Type B pancreatic cell (in vitro differentiated cells): Measurements from ENCODE around the gene S1PR5. TPM values are rescaled to one million over a fixed set of nuclear protein-coding genes. Genes with fewer than 3 reads are reported as not detected.
A peak's percentile ranks its signal among the peaks of the same experiment; 100 is the strongest.

Experiments used
- DNase-seq: peaks from one replicate; pipeline ENCODE4 v3.0.0; 2021; ENCODE audit warnings: mixed read lengths; ENCODE audit not compliant: unreplicated experiment; ENCODE audit errors: extremely low spot score
- H3K27ac Mint-ChIP-seq: 2 replicates; pipeline ENCODE4 v1.8.0; 2021; ENCODE audit warnings: mild to moderate bottlenecking, mixed read lengths
- H3K27me3 Mint-ChIP-seq: 2 replicates; pipeline ENCODE4 v1.8.0; 2021; ENCODE audit warnings: mixed read lengths
- H3K36me3 Mint-ChIP-seq: 2 replicates; pipeline ENCODE4 v1.8.0; 2021; ENCODE audit warnings: mixed read lengths
- H3K4me1 Mint-ChIP-seq: one replicate; pipeline ENCODE4 v1.8.0; 2021; ENCODE audit warnings: mixed read lengths; ENCODE audit not compliant: unreplicated experiment
- H3K4me3 Mint-ChIP-seq: 2 replicates; pipeline ENCODE4 v1.8.0; 2021; ENCODE audit warnings: mild to moderate bottlenecking, mixed read lengths
- H3K9me3 Mint-ChIP-seq: 2 replicates; pipeline ENCODE4 v1.8.0; 2021; ENCODE audit warnings: mixed read lengths
- total RNA-seq: library from RNA; stranded (reverse); gene quantifications from 2 replicates; pipeline ENCODE4 v1.2.1, GENCODE V29; 2021; ENCODE audit warnings: low replicate concordance
- TF ChIP-seq, protein P1 (sequence below): fragments of 200-600 bp; sonication (generic); conservative IDR thresholded peaks from 2 replicates; pipeline ENCODE4 v1.5.0; 2021; ENCODE audit warnings: antibody characterized with exemption, mild to moderate bottlenecking

Gene S1PR5
- total RNA-seq, 1 donor from 2014 or later: 1.1 TPM

DNA sequence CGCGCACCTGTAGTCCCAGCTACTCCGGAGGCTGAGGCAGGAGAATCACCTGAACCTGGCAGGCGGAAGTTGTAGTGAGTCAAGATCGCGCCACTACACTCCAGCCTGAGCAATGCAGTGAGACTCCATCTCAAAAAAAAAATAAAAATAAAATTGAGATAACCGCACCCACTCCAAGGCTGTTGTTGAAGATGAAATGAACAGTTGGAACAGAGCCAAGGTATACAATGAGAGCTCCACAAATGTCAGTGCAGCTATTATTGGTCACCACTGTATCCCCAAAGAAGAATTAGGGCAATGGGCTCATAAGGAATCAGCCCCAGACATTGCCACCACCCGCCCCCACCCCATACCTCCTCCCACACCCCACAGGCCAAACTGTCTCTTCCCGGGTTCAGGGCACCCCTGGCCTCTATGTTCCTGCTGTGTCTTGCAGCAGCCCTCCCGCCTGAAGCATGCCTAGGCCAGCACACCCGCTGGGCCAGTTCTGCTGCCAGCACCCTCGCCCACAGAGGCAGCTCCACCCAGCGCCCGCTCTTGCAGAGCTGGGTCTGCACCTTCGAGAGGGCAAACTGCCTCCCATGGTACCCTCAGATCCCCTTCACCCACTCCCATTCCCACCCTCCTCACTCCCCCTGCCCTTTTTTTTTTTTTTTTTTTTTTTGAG, 3.5 kb upstream of the S1PR5 start:
- H3K27me3 Mint-ChIP-seq: peaks cover 50% of the 10 kb centered on the region
- no peaks in the 10 kb centered on the region for H3K36me3 Mint-ChIP-seq
- peaks cover 20% of the 10 kb centered on the region for H3K4me1 Mint-ChIP-seq
- H3K4me3 Mint-ChIP-seq: no peak overlapping the region
- no peak for DNase-seq
- H3K27ac Mint-ChIP-seq: no peak overlapping the region
- TF ChIP-seq, protein P1, sequence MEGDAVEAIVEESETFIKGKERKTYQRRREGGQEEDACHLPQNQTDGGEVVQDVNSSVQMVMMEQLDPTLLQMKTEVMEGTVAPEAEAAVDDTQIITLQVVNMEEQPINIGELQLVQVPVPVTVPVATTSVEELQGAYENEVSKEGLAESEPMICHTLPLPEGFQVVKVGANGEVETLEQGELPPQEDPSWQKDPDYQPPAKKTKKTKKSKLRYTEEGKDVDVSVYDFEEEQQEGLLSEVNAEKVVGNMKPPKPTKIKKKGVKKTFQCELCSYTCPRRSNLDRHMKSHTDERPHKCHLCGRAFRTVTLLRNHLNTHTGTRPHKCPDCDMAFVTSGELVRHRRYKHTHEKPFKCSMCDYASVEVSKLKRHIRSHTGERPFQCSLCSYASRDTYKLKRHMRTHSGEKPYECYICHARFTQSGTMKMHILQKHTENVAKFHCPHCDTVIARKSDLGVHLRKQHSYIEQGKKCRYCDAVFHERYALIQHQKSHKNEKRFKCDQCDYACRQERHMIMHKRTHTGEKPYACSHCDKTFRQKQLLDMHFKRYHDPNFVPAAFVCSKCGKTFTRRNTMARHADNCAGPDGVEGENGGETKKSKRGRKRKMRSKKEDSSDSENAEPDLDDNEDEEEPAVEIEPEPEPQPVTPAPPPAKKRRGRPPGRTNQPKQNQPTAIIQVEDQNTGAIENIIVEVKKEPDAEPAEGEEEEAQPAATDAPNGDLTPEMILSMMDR: no peak
- no peaks in the 10 kb centered on the region for H3K9me3 Mint-ChIP-seq

DNA sequence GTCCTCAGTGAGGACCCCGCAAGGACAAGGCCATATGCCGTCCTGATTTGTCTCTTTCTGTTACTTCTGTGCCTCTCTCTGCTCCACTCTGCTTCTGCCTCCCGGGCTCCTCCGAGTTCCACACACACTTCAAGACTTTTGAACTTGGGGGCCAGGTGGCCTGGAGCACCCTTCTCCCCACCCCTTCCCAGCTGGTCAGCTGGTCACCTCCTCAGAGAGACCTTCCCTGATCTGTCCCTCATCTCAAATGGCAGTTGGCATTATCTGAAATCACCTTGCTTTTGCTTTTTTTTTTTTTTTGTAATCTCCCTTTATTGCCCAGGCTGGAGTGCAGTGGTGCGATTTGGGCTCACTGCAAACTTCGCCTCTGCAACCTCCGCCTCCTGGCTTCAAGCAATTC, 2.2 kb upstream of the S1PR5 start:
- Mint-ChIP-seq H3K4me1 (peaks cover 20% of the 10 kb centered on the region), H3K4me3 (peak overlapping the region; percentile 75), H3K36me3 (no peaks in the 10 kb centered on the region), H3K9me3 (no peaks in the 10 kb centered on the region), H3K27me3 (peaks cover 61% of the 10 kb centered on the region), H3K27ac (no peak overlapping the region)
- DNase-seq: no peak
- TF ChIP-seq, protein P1: no peak

DNA sequence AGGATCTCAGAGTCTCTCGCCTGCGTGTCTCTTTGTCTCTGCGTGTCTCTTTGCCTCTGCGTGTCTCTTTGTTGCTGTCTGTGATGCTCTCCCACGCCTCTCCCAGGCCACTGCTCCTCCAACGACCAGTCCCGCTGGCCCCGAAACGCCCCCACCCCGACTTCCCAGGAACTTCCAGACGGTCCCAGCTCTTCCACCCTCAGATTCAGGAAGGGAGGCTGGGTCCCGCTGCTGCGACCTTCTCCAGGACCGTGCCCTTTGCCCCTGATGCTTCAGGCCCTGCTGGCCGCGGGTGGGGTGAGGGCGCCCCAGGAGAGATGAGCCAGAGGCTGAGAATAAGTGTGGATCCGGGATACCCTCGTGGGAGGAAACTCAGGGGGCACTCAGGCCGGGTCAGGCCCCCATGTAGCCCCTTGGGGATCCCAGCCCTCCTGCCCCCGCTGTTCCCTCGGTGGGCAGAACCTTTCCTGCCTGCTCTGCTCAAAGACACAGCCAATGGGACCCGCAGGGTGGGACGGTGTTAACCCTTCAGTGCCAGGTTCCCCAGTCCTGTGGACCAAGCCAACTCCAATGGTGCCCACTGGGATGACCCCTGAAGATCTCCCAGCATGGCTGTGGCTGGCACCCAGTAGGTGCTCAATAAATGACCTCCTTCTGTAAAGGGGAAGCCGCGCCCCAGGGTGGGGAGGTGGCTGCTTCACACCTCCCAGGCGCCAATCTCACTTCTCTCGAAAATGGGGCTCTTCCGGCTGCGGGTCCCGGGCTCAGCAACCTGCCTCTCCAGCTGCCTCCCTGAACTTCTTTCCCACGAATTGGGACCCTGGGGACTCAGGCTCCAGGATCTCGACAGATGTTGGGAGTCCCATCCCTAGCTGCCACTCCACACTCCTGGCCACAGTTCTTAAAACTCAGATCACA, 1.5 kb upstream of the S1PR5 start:
- H3K36me3 Mint-ChIP-seq: no peaks in the 10 kb centered on the region
- H3K4me3 Mint-ChIP-seq: peak overlapping the region; percentile 84
- no peaks in the 10 kb centered on the region for H3K9me3 Mint-ChIP-seq
- peaks cover 57% of the 10 kb centered on the region for H3K27me3 Mint-ChIP-seq
- DNase-seq: no peak
- TF ChIP-seq, protein P1: no peak
- peaks cover 20% of the 10 kb centered on the region for H3K4me1 Mint-ChIP-seq
- H3K27ac Mint-ChIP-seq: no peak overlapping the region

GRCh38 chr19:10517760-10518443, 655 bp upstream of the S1PR5 start:
- Mint-ChIP-seq H3K27me3 (peaks cover 61% of the 10 kb centered on the region), H3K4me1 (peaks cover 20% of the 10 kb centered on the region), H3K36me3 (no peaks in the 10 kb centered on the region), H3K9me3 (no peaks in the 10 kb centered on the region), H3K27ac (no peak overlapping the region), H3K4me3 (peak overlapping the region; percentile 84)
- no peak for DNase-seq
- TF ChIP-seq, protein P1: no peak

- Mint-ChIP-seq H3K4me3 (peak overlapping the region; percentile 84), H3K9me3 (no peaks in the 10 kb centered on the region), H3K36me3 (no peaks in the 10 kb centered on the region), H3K27ac (no peak overlapping the region), H3K27me3 (peaks cover 58% of the 10 kb centered on the region), H3K4me1 (peaks cover 20% of the 10 kb centered on the region)
- no peak for DNase-seq
- TF ChIP-seq, protein P1: no peak
Measured at GRCh38 chr19:10516671-10517286, 468 bp downstream of the S1PR5 start.
